Activated CD4-positive, alpha-beta T cell treated with anti-CD3 and anti-CD28 coated beads, Interleukin-2, amount 10 ng/mL, durations not matched to agents 24 days and 14 days (primary cell): ENCODE measurements around the gene PEX5L. TPM values are rescaled to one million over a fixed set of nuclear protein-coding genes. Genes with fewer than 3 reads are reported as not detected.
A peak's percentile ranks its signal among the peaks of the same experiment; 100 is the strongest.

Source experiments
- DNase-seq: peaks from one replicate; pipeline ENCODE4 v3.0.0; 2022
- H3K27ac Mint-ChIP-seq: one replicate; pipeline ENCODE4 v1.8.0; 2022; ENCODE audit warnings: mild to moderate bottlenecking, mixed read lengths
- H3K27me3 Mint-ChIP-seq: one replicate; pipeline ENCODE4 v1.8.0; 2022; ENCODE audit warnings: mixed read lengths
- H3K36me3 Mint-ChIP-seq: one replicate; pipeline ENCODE4 v1.8.0; 2022; ENCODE audit warnings: low read depth, mild to moderate bottlenecking, mixed read lengths
- H3K4me1 Mint-ChIP-seq: one replicate; pipeline ENCODE4 v1.8.0; 2021; ENCODE audit warnings: mixed read lengths
- H3K4me3 Mint-ChIP-seq: one replicate; pipeline ENCODE4 v1.8.0; 2022; ENCODE audit warnings: mild to moderate bottlenecking, moderate library complexity, mixed read lengths
- H3K9me3 Mint-ChIP-seq: one replicate; pipeline ENCODE4 v1.8.0; 2021; ENCODE audit warnings: mixed read lengths
- intact Hi-C: fragments of 100-400 bp; cut with micrococcal nuclease; formaldehyde crosslinking; loops from one replicate; pipeline ENCODE4 v1.15.1; 2023
- total RNA-seq: library from RNA; stranded (reverse); gene quantifications from 2 replicates; pipeline ENCODE4 v1.2.3, GENCODE V29; 2022

The PEX5L gene
- total RNA-seq, 1 donor from 2014 or later = 0.12 TPM

DNA sequence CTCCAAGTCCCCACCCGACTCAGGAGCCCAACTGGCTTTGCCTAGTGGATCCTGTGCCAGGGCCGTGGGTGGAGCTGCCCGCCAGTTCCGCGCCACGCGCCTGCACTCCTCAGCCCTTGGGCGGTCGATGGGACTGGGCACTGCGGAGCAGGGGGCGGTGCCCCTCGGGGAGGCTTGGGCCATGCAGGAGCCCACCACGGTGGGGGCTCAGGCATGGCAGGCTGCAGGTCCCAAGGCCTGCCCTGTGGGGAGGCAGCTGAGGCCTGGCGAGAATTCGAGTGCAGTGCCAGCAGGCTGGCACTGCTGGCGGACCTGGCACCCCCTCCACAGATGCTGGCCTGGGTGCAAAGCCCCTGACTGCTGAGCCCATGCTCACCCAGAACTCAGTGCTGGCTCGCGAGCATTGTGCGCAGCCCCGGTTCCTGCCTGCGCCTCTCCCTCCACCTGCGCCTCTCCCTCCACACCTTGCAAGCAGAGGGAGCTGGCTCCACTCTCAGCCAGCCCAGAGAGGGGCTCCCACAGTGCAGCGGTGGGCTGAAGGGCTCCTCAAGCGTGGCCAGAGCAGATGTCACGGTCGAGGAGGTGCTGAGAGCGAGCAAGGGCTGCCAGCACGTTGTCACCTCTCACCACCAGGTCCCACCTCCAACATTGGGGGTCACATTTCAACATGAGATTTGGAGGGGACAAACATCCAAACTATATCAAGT is 261.2 kb downstream of the PEX5L start:
- no peaks in the 10 kb centered on the region for H3K4me1 Mint-ChIP-seq
- no peaks in the 10 kb centered on the region for H3K9me3 Mint-ChIP-seq
- no peak overlapping the region for H3K4me3 Mint-ChIP-seq
- no peaks in the 10 kb centered on the region for H3K27me3 Mint-ChIP-seq
- intact Hi-C loops = no loop called here
- H3K27ac Mint-ChIP-seq = no peak overlapping the region
- peaks cover 6% of the 10 kb centered on the region for H3K36me3 Mint-ChIP-seq
- DNase-seq = no peak

DNA sequence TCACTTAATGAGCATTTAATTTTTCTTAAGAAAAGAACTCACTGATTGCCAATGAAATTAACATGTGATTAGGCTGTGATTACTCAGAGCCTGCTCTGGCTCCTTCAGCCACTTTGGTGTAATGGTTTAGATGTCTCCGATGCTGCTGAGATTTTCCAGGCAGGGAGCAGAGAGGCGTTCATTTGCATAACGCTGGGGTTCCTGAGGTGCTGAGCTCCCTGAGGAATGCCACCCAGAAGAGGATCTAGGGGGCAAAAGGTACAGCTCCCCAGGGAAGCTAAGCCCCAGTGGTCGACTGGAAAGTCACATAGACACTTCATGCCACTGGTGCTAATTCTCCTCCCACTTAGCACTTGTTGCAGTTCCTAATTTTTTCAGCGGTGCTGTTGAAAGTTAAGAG is 264.4 kb downstream of the PEX5L start:
- intact Hi-C loops = no loop called here
- no peaks in the 10 kb centered on the region for H3K9me3 Mint-ChIP-seq
- no peaks in the 10 kb centered on the region for H3K4me1 Mint-ChIP-seq
- H3K4me3 Mint-ChIP-seq = no peak overlapping the region
- no peak overlapping the region for H3K27ac Mint-ChIP-seq
- peaks cover 3% of the 10 kb centered on the region for H3K36me3 Mint-ChIP-seq
- DNase-seq = no peak
- no peaks in the 10 kb centered on the region for H3K27me3 Mint-ChIP-seq

DNA sequence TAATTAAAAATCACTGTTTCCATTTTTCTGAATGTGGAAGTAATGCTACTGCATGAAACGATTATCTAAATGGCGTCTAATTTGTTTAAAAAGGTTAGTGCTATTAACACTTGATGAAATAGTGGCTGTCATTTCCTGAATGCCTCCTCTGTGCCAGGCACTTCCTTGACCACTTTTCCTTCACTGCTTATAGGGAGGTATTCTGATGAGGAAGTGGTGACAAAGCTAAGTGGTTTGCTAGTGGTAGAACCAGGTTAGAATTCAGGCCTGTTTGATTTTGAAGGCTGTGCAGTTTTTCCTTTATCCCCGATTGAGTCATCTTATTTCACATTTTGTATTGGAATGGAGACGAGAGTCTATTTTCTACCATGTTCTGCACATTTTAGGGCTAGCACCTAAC is 264.9 kb downstream of the PEX5L start:
- H3K4me1 Mint-ChIP-seq = no peaks in the 10 kb centered on the region
- no peak overlapping the region for H3K4me3 Mint-ChIP-seq
- no peaks in the 10 kb centered on the region for H3K9me3 Mint-ChIP-seq
- H3K27ac Mint-ChIP-seq = no peak overlapping the region
- DNase-seq = no peak
- no peaks in the 10 kb centered on the region for H3K27me3 Mint-ChIP-seq
- intact Hi-C loops = no loop called here
- peaks cover 3% of the 10 kb centered on the region for H3K36me3 Mint-ChIP-seq

DNA sequence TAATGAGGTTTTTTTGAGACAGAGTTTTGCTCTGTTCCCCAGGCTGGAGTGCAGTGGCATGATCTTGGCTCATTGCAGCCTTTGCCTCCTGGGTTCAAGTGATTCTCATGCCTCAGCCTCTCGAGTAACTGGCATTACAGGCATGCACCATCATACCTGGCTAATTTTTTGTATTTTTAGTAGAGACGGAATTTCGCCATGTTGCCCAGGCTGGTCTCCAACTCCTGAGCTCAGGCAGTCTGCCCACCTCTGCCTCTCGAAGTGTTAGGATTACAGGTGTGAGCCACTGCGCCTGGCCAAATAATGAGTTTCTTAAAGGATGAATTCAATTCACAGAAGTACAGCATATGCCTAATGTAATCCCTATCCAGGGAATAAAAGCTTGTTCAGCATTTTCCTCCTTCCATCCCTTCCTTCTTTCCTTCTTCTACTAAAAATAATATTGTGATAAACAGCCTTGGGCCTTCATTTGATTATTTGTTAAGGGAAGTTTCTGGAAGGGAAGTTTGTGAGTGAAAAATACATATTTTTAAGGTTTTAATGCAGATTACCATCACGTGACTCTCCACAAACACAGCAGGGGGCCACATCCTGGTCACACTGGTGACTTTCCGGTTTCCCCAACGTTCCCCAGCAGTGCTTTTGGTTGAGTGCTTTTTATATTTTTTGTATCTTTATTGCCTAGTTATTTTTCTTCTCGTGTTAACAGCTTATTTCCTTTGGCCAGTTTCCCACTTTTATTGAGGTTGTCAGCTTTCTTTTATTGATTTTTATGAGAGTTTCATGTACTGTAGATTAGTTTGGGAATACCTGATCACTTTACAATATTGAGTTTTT is 267.1 kb downstream of the PEX5L start:
- no peak for DNase-seq
- Mint-ChIP-seq H3K9me3 (no peaks in the 10 kb centered on the region), H3K4me3 (no peak overlapping the region), H3K27me3 (no peaks in the 10 kb centered on the region), H3K27ac (no peak overlapping the region), H3K4me1 (no peaks in the 10 kb centered on the region), H3K36me3 (peaks cover 3% of the 10 kb centered on the region)
- intact Hi-C loops = no loop called here

DNA sequence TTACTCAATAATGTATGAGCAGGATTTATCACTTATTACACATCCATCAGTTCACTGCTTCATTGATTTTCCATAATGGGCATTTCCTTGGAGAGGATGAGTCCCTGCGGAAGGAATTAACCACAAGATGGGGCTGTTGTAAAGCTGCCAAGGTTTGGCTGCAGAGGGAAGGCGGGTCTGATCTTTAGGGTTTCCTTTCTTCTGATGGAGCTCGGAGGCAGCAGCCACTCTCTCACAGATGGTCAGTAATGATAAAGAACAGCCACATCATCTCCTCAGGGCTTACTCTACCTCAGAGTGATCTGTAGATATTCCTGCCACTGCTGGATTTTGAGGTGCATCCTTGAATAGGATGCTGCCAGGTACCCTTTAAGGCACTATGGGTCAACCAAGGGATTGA is 268.7 kb downstream of the PEX5L start:
- Mint-ChIP-seq H3K9me3 (no peaks in the 10 kb centered on the region), H3K36me3 (peaks cover under 1% of the 10 kb centered on the region), H3K4me1 (no peaks in the 10 kb centered on the region), H3K27me3 (no peaks in the 10 kb centered on the region), H3K27ac (no peak overlapping the region), H3K4me3 (no peak overlapping the region)
- no peak for DNase-seq
- intact Hi-C loops = no loop called here

DNA sequence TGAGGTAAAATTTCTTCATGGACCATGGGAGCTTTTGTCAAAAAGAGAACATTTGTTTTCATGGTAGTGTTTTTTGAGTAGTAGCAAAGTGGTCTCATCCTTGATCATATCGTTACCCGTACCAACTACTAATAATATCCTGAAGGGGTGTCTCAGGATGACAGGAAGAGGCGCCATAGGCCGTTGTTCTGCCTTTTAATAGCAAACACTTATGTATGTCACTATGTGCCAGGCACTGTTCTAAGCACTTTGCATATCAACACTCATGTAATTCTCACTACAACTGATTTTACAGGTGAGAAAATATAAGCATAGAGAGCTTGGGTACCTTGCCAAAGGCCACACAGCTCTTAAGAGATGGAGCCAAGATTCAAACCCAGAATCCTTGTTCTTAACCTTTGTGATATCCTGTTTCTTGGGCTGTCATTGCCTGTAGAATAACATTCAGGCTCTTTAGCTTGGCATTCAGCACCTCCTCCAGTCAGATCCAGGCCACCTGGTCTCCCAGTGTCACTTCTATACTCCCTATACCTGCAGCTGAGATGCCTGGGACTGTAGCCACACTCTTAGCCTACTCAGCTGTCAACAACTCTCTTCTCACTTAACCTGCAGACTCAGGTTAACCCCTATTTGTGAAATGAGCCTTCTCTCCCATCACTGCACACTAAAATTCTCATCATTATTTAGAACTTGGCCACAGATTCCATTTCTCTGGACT is 270.2 kb downstream of the PEX5L start:
- DNase-seq = no peak
- Mint-ChIP-seq H3K36me3 (peaks cover 6% of the 10 kb centered on the region), H3K27ac (no peak overlapping the region), H3K27me3 (no peaks in the 10 kb centered on the region), H3K9me3 (no peaks in the 10 kb centered on the region), H3K4me1 (no peaks in the 10 kb centered on the region), H3K4me3 (no peak overlapping the region)
- intact Hi-C loops = no loop called here

DNA sequence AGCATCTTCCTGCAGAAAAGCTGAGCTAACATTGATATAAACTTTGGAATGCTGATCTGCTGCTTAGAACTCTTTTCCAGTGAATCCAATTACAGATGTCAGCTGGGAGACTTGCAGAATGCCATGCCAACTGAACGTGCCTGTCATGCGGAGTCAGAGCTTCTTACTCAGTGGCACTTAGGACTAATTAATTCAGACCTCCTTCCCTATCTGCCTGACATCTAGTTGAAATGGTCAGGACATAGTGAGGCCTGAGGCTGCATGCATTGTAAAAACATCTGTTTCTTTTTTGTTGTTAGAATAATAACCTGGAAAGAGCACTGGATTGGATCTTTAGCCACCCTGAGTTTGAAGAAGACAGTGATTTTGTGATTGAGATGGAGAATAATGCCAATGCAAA is 271.3 kb downstream of the PEX5L start:
- Mint-ChIP-seq H3K36me3 (peaks cover 6% of the 10 kb centered on the region), H3K27ac (no peak overlapping the region), H3K9me3 (no peaks in the 10 kb centered on the region), H3K4me1 (no peaks in the 10 kb centered on the region), H3K4me3 (no peak overlapping the region), H3K27me3 (no peaks in the 10 kb centered on the region)
- intact Hi-C loops = no loop called here
- DNase-seq = no peak

DNA sequence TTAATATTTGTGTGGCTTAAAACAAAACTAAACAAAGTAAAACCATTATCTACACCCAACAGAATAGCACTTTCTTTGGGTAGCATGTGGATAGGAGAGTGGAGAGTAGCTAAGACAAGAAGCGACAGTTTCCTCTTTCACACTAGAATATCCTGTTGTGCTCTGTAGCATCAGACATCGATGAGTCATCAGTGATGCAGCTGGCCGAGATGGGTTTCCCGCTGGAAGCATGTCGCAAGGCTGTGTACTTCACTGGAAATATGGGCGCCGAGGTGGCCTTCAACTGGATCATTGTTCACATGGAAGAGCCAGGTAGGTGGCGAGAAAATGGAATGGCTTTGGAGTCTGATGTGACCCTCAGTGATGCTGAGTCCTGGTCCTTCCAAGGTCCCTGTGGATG is 275.8 kb downstream of the PEX5L start:
- Mint-ChIP-seq H3K4me1 (no peaks in the 10 kb centered on the region), H3K27ac (no peak overlapping the region), H3K4me3 (no peak overlapping the region), H3K27me3 (no peaks in the 10 kb centered on the region), H3K36me3 (peaks cover 6% of the 10 kb centered on the region), H3K9me3 (no peaks in the 10 kb centered on the region)
- intact Hi-C loops = no loop called here
- DNase-seq = no peak

DNA sequence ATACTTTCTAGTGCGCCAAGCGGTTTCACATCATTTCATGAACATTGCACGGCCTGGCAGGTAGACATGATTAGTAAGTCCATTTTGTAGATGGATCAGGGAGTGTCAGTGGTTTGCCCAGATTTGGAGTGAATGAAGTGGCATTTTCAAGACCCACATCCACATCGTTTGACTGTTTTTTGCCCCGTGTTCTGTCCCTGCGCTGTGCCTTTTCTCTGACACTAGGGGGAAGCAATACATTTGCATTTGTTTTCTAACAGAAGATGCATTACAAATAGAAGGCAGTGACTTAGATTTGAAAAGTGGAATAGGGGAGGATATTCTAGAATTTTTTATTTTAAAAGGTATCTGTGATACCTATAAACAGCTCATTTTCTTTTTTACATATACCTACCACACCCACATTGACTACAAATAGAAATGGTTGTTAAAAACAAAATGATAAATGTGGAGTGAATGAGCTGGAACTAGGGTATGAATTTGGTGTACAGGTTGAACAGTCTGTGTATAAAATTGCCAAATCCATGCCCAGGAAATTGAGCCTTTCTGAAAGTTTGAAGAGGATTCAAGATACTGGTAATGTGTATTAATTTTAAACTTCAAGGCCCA is 285.9 kb downstream of the PEX5L start:
- Mint-ChIP-seq H3K27me3 (no peaks in the 10 kb centered on the region), H3K27ac (no peak overlapping the region), H3K36me3 (no peaks in the 10 kb centered on the region), H3K4me1 (no peaks in the 10 kb centered on the region), H3K9me3 (no peaks in the 10 kb centered on the region), H3K4me3 (no peak overlapping the region)
- DNase-seq = peak; percentile 66
- intact Hi-C loops = no loop called here

DNA sequence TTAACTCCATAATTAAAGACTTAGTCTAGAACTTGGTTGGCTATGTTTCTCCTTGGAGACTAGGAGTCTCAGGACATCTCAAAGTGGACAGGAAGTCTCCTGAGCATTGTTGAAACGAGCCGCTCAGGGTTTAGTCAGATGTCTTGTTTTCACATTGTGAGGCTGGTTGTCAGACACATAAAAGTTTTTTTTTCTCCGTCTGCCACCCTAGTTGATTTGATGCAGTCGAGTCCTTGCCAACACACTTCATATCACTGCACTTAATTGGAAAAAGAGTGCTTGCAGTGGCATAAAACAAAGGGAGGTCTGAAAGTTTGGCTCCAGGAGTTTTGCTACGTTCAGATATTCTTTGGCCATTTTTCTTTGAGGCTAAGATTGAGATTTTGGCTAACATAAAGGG is 291.0 kb downstream of the PEX5L start:
- DNase-seq = no peak
- Mint-ChIP-seq H3K4me3 (no peak overlapping the region), H3K4me1 (peaks cover 4% of the 10 kb centered on the region), H3K27me3 (no peaks in the 10 kb centered on the region), H3K27ac (no peak overlapping the region), H3K36me3 (peaks cover 7% of the 10 kb centered on the region), H3K9me3 (no peaks in the 10 kb centered on the region)
- intact Hi-C loops = no loop called here

DNA sequence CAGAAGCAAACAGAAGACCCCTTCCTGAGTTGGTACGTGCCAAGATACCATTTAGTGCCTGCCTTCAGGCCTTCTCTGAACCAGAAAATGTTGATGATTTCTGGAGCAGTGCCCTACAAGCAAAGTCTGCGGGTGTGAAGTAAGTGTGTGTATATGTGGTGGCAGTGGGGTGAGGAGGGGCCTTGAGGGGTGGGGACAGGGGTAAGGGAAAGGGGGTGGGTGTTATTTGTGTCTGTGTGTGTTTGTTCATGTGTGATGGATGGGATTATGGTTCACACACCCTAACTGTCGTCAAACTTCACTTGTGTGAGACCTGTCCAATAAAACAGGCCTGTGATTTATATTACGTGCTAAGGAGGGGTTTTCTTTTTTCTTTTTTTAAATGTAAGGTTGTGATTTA is 291.7 kb downstream of the PEX5L start:
- Mint-ChIP-seq H3K27me3 (no peaks in the 10 kb centered on the region), H3K9me3 (no peaks in the 10 kb centered on the region), H3K36me3 (peaks cover 7% of the 10 kb centered on the region), H3K27ac (no peak overlapping the region), H3K4me1 (peaks cover 5% of the 10 kb centered on the region), H3K4me3 (no peak overlapping the region)
- intact Hi-C loops = no loop called here
- no peak for DNase-seq
